WERI-Rb-1 (cell line): ENCODE data around the gene DCLK1.

Source experiments
- DNase-seq: peaks from one replicate; pipeline ENCODE4 v3.0.0-alpha.2; 2020
- H3K27ac ChIP-seq: fragments of 250-450 bp; sonication (Bioruptor Pico); 2 replicates; pipeline ENCODE4 v1.5.1; 2020; ENCODE audit warnings: mild to moderate bottlenecking, moderate library complexity
- H3K27me3 ChIP-seq: fragments of 250-450 bp; sonication (Bioruptor Pico); 2 replicates; pipeline ENCODE4 v1.5.1; 2021; ENCODE audit warnings: mild to moderate bottlenecking, low read depth, moderate library complexity; ENCODE audit not compliant: insufficient read depth, severe bottlenecking
- H3K36me3 ChIP-seq: fragments of 250-450 bp; sonication (Bioruptor Pico); 2 replicates; pipeline ENCODE4 v1.5.1; 2020; ENCODE audit warnings: mild to moderate bottlenecking, moderate library complexity
- H3K4me3 ChIP-seq: 2 replicates; pipeline ENCODE4 v1.5.1; 2011; ENCODE audit warnings: low read depth, mild to moderate bottlenecking, control low read depth, low read length
- H3K9me3 ChIP-seq: fragments of 250-450 bp; sonication (Bioruptor Pico); 2 replicates; pipeline ENCODE4 v1.5.1; 2021; ENCODE audit warnings: mild to moderate bottlenecking, moderate library complexity; ENCODE audit not compliant: severe bottlenecking
- CTCF ChIP-seq: IDR thresholded peaks from 2 replicates; pipeline ENCODE4 v1.5.1; 2011; ENCODE audit warnings: low read depth, mild to moderate bottlenecking, control low read depth, inconsistent platforms, low read length

DCLK1 gene

DNA sequence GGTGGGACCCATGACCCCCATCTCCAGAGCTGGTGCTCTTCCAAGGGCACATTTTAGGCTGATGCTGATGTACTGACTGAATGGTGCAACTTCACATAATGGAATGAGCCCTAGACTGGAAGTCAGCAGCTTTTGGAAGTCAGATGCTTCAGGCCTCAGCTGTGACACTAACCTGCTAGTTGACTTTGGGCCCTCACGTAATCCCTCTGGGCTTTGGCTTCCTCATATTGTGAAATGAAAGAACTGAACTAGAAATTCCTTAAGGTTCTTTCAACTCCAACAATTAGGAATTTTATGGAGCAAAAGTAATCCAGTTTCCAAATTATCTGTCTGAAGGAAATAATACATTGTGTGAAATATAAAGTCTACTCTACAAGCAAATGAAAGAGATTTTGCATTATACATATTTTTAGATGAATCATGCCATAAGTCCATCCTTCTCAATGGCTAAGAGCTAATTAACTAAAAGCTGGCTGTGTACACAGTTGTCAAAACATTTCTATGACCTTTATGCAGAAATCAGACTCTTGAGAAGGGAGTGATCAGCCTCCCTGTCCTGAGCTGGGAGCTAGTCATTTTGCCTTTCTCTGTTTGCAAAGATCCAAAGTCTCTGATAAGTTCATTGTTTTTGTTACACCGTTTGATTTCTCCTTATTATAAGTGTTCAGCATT, 204.2 kb downstream of the DCLK1 start:
- TF ChIP-seq CTCF: no peak
- Histone ChIP-seq H3K36me3 (no peaks in the 10 kb centered on the region), H3K4me3 (no peak overlapping the region), H3K27me3 (no peaks in the 10 kb centered on the region), H3K9me3 (no peaks in the 10 kb centered on the region), H3K27ac (no peak overlapping the region)
- no peak for DNase-seq

DNA sequence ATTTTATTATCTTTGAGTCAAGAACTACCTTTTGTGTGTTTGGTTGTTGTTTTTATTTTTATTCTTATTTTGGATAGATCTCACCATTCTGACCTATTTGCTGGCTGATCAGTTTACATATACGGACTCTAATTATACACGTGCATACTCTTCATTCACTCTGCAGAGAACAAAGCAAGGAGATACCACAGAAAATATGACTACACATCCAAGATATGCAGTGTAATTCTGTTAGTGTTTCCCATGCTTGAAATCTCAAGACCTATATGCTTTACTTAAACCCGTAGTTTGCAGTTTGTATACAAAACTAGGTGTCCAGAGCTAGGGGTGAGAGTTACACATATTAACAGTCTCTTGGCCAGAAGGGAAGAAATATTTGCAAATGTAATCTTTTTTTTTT, 205.5 kb downstream of the DCLK1 start:
- Histone ChIP-seq H3K36me3 (no peaks in the 10 kb centered on the region), H3K9me3 (no peaks in the 10 kb centered on the region), H3K27ac (no peak overlapping the region), H3K4me3 (no peak overlapping the region), H3K27me3 (no peaks in the 10 kb centered on the region)
- DNase-seq: no peak
- TF ChIP-seq CTCF: no peak

GRCh38 chr13:35923347-35923746, 207.8 kb downstream of the DCLK1 start:
- H3K4me3 ChIP-seq: no peak overlapping the region
- no peaks in the 10 kb centered on the region for H3K27me3 ChIP-seq
- H3K36me3 ChIP-seq: no peaks in the 10 kb centered on the region
- DNase-seq: no peak
- no peak overlapping the region for H3K27ac ChIP-seq
- H3K9me3 ChIP-seq: no peaks in the 10 kb centered on the region
- no peak for TF ChIP-seq CTCF

- Histone ChIP-seq H3K9me3 (no peaks in the 10 kb centered on the region), H3K27ac (no peak overlapping the region), H3K36me3 (no peaks in the 10 kb centered on the region), H3K27me3 (no peaks in the 10 kb centered on the region), H3K4me3 (no peak overlapping the region)
- TF ChIP-seq CTCF: no peak
- no peak for DNase-seq
Observed at GRCh38 chr13:35920816-35921215, 210.4 kb downstream of the DCLK1 start.

GRCh38 chr13:35917942-35918645, 213.1 kb downstream of the DCLK1 start:
- Histone ChIP-seq H3K27ac (no peak overlapping the region), H3K9me3 (no peaks in the 10 kb centered on the region), H3K36me3 (no peaks in the 10 kb centered on the region), H3K4me3 (no peak overlapping the region), H3K27me3 (no peaks in the 10 kb centered on the region)
- DNase-seq: no peak
- no peak for TF ChIP-seq CTCF
